Esophagus (tissue), 2 donors: ENCODE measurements around the gene FAM136A. TPM values are rescaled to one million over a fixed set of nuclear protein-coding genes. Genes with fewer than 3 reads are reported as not detected.

Experiments
- H3K27ac ChIP-seq, 2 donors: one replicate each; pipeline ENCODE4 v1.5.1; 2013; ENCODE audit warnings: low read depth in 2 of 2, mild to moderate bottlenecking in 2 of 2, inconsistent platforms in 1 of 2, low read length in 1 of 2, moderate library complexity in 1 of 2
- H3K27me3 ChIP-seq, 2 donors: one replicate each; pipeline ENCODE4 v1.6.1; 2013; ENCODE audit warnings: low read length in 2 of 2, control low read depth in 1 of 2, mild to moderate bottlenecking in 1 of 2; ENCODE audit not compliant: insufficient read depth in 2 of 2, control insufficient read depth in 1 of 2
- H3K36me3 ChIP-seq, 2 donors: one replicate each; pipeline ENCODE4 v1.6.1; 2013; ENCODE audit warnings: low read length in 1 of 2; ENCODE audit not compliant: control insufficient read depth in 2 of 2, insufficient read depth in 2 of 2
- H3K4me1 ChIP-seq, 2 donors: one replicate each; pipeline ENCODE4 v1.6.1; 2013; ENCODE audit warnings: low read length in 1 of 2; ENCODE audit not compliant: control insufficient read depth in 2 of 2, insufficient read depth in 2 of 2
- H3K4me3 ChIP-seq, 2 donors: one replicate each; pipeline ENCODE4 v1.5.1; 2013; ENCODE audit warnings: low read length in 2 of 2, mild to moderate bottlenecking in 2 of 2, low read depth in 1 of 2, moderate library complexity in 1 of 2
- H3K9me3 ChIP-seq, 2 donors: one replicate each; pipeline ENCODE4 v1.6.1; 2013; ENCODE audit warnings: mild to moderate bottlenecking in 2 of 2, low read depth in 1 of 2, low read length in 1 of 2, moderate library complexity in 1 of 2; ENCODE audit not compliant: control insufficient read depth in 2 of 2, insufficient read depth in 1 of 2
- WGBS, 2 donors: extraction: QIAGEN DNeasy Blood & Tissue Kit; methylation state at CpG; one replicate each; pipeline ENCODE4 v1.1.7; 2013; 5-methylcytosine and 5-hydroxymethylcytosine counted together
- polyA plus RNA-seq, 2 donors: library from polyadenylated mRNA; stranded (reverse); fragments of 200-250 nt; gene quantifications; one replicate each; pipeline ENCODE4 v1.2.3, GENCODE V29; 2013
- donor health status: healthy with polysubstance abuse.
- donor health status: Bipolar disorder and iron deficiency.

The FAM136A gene
- polyA plus RNA-seq, 2 donors = 25.1 to 33.1 TPM

GRCh38 chr2:70330476-70330875, 28.6 kb upstream of the FAM136A start:
- H3K4me3 ChIP-seq = no peak overlapping the region
- no peaks in the 10 kb centered on the region for H3K9me3 ChIP-seq
- H3K4me1 ChIP-seq = no peaks in the 10 kb centered on the region
- H3K36me3 ChIP-seq = no peaks in the 10 kb centered on the region
- WGBS, 2 donors = 76 to 80% methylated on average over 3 of the region's 3 CpGs
- peak overlapping the region in 1 of 2 donors; percentile 93 for H3K27ac ChIP-seq
- H3K27me3 ChIP-seq = no peaks in the 10 kb centered on the region

DNA sequence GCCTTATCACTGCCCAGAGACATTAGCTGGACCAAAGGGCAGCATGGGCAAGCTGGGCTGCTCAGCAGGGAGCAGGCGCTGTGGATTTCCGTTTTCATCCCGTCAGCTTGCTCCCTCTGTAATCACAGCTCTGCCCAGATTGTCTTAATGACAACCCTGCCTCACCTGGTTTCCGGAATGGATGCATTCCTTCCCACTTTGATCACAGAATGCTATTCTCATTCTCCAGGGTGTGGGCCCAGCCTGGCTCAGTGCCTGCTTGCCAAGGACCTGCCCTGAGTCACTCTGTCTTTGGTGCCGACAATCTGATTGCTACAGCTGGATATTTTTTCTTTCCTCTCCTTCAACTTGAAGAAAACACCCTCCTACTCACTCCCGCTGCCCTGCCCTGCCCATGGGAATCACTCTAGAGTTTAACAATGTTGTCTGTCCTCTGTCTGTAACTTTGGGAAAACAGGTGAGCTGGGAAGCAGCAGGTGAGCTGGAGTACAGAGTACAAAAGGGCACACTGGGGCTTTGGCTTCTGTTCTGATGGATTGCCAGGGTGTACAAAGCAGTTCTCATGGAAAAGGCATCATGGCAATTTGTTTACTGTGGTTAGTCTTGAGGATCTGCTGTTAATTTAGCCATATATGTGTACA, 27.2 kb upstream of the FAM136A start:
- no peaks in the 10 kb centered on the region for H3K36me3 ChIP-seq
- H3K4me1 ChIP-seq = no peaks in the 10 kb centered on the region
- 34 to 49% methylated on average over 6 of the region's 6 CpGs for WGBS, 2 donors
- no peaks in the 10 kb centered on the region for H3K27me3 ChIP-seq
- H3K27ac ChIP-seq = peak overlapping the region; percentile 81 to 91
- no peaks in the 10 kb centered on the region for H3K9me3 ChIP-seq
- H3K4me3 ChIP-seq = no peak overlapping the region

DNA sequence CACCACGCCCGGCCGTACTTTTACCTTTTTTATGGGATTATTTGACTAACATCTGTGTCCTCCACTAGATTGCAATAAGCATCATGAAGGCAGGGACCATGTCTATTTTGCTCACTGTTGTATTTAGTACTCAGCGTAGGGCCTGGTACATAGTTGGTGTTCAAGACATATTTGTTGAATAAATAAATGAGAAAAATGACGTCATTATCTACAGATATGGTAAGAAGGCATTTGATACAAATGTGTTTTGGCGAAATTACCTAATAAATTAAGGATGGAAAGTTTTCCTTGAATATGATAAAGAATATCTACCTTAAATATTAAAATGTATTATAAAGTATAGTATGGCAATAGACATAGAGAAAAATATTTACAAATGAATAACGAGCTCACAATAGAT, 24.0 kb upstream of the FAM136A start:
- no peak overlapping the region for H3K4me3 ChIP-seq
- no peaks in the 10 kb centered on the region for H3K27me3 ChIP-seq
- WGBS, 2 donors = 94% methylated on average over 7 of the region's 7 CpGs
- no peaks in the 10 kb centered on the region for H3K4me1 ChIP-seq
- H3K27ac ChIP-seq = no peak overlapping the region
- H3K9me3 ChIP-seq = no peaks in the 10 kb centered on the region
- no peaks in the 10 kb centered on the region for H3K36me3 ChIP-seq

DNA sequence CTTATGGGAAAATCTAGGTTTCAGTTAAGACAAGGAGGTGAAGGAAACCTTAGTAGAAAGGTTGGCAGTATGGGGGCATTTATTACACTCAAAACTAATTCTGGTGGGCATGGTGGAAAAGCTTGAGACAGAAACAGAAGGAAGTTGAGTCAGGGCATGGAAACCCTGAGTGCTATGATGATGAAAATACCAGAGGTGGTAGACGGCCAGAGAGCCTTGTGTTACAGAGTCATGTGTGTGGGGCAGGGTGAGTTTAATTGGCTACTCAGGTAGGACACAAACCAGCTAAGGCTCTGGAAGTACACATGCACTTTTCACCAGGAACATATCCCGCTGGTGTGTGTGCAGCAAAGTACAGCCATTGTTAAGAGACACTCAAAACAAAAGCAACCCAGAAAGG, 20.7 kb upstream of the FAM136A start:
- WGBS, 2 donors = 73 to 82% methylated on average over 2 of the region's 2 CpGs
- Histone ChIP-seq H3K9me3 (no peaks in the 10 kb centered on the region), H3K27me3 (no peaks in the 10 kb centered on the region), H3K36me3 (no peaks in the 10 kb centered on the region), H3K4me3 (no peak overlapping the region), H3K27ac (no peak overlapping the region), H3K4me1 (no peaks in the 10 kb centered on the region)

GRCh38 chr2:70321370-70321769, 19.5 kb upstream of the FAM136A start:
- no peak overlapping the region for H3K27ac ChIP-seq
- H3K4me1 ChIP-seq = no peaks in the 10 kb centered on the region
- no peaks in the 10 kb centered on the region for H3K36me3 ChIP-seq
- H3K9me3 ChIP-seq = no peaks in the 10 kb centered on the region
- no peak overlapping the region for H3K4me3 ChIP-seq
- 79 to 89% methylated on average over 6 of the region's 6 CpGs for WGBS, 2 donors
- no peaks in the 10 kb centered on the region for H3K27me3 ChIP-seq

GRCh38 chr2:70314640-70315039, 12.8 kb upstream of the FAM136A start:
- H3K27me3 ChIP-seq = no peaks in the 10 kb centered on the region
- H3K4me3 ChIP-seq = no peak overlapping the region
- H3K27ac ChIP-seq = no peak overlapping the region
- no peaks in the 10 kb centered on the region for H3K9me3 ChIP-seq
- H3K36me3 ChIP-seq = no peaks in the 10 kb centered on the region
- no peaks in the 10 kb centered on the region for H3K4me1 ChIP-seq
- WGBS, 2 donors = 77 to 82% methylated on average over 1 of the region's 1 CpG

DNA sequence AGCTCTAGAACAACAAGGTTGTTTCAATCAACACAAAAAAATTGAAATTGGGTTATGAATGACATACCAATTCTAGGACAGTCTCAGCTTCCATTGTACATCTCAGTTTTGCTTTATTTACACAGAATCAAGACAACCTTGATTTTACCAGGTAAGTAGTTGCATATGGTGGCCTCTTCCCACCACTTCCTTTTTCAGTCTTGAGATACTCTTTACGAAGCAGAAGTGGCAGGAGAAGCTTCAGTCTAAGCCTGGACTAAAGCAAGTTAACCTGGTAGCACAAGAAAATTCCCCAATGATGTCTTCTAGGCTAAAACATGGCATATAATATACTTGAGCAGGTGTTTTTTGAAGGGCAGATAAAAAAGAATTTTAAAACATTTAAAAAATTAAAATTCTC, 10.7 kb upstream of the FAM136A start:
- no peaks in the 10 kb centered on the region for H3K36me3 ChIP-seq
- no peaks in the 10 kb centered on the region for H3K4me1 ChIP-seq
- WGBS, 2 donors = 73 to 76% methylated on average over 1 of the region's 1 CpG
- H3K27me3 ChIP-seq = no peaks in the 10 kb centered on the region
- no peak overlapping the region for H3K27ac ChIP-seq
- H3K4me3 ChIP-seq = no peak overlapping the region
- H3K9me3 ChIP-seq = no peaks in the 10 kb centered on the region

- Histone ChIP-seq H3K9me3 (no peaks in the 10 kb centered on the region), H3K4me3 (no peak overlapping the region), H3K27me3 (no peaks in the 10 kb centered on the region), H3K27ac (no peak overlapping the region), H3K4me1 (no peaks in the 10 kb centered on the region), H3K36me3 (no peaks in the 10 kb centered on the region)
- 85 to 90% methylated on average over 3 of the region's 3 CpGs for WGBS, 2 donors
Observed at GRCh38 chr2:70310899-70311298, 9.0 kb upstream of the FAM136A start.

GRCh38 chr2:70305531-70305930, 3.7 kb upstream of the FAM136A start:
- Histone ChIP-seq H3K27me3 (no peaks in the 10 kb centered on the region), H3K9me3 (no peaks in the 10 kb centered on the region), H3K4me3 (no peak overlapping the region), H3K36me3 (no peaks in the 10 kb centered on the region), H3K4me1 (peaks cover 3% of the 10 kb centered on the region in 2 donors), H3K27ac (no peak overlapping the region)
- WGBS, 2 donors = 64 to 66% methylated on average over 3 of the region's 3 CpGs

- Histone ChIP-seq H3K27me3 (no peaks in the 10 kb centered on the region), H3K4me3 (no peak overlapping the region), H3K36me3 (no peaks in the 10 kb centered on the region), H3K4me1 (peaks cover 3% of the 10 kb centered on the region in 2 donors), H3K9me3 (no peaks in the 10 kb centered on the region), H3K27ac (no peak overlapping the region)
- WGBS, 2 donors = 61 to 74% methylated on average over 4 of the region's 4 CpGs
Observed at GRCh38 chr2:70304498-70304897, 2.6 kb upstream of the FAM136A start.
